K562 (cell line): ENCODE results near the gene EIF3J. TPM values are rescaled to one million over a fixed set of nuclear protein-coding genes. Genes with fewer than 3 reads are reported as not detected.

ENCODE experiments used
- CBX2 ChIP-seq: fragments of 200-600 bp; sonication (generic); IDR thresholded peaks from one replicate; pipeline ENCODE4 v1.6.1; 2012; ENCODE audit warnings: mild to moderate bottlenecking, low read length, inconsistent platforms; ENCODE audit not compliant: insufficient read depth, poor library complexity, severe bottlenecking
- CHD7 ChIP-seq: fragments of 200-600 bp; sonication (generic); IDR thresholded peaks from one replicate; pipeline ENCODE4 v1.6.1; 2012; ENCODE audit warnings: mild to moderate bottlenecking, low read depth, low read length, inconsistent platforms
- RAD51 ChIP-seq: fragments of 450-650 bp; IDR thresholded peaks from 2 replicates; pipeline ENCODE4 v1.7.1; 2016; ENCODE audit warnings: low read depth, mild to moderate bottlenecking, borderline replicate concordance
- STAT5B ChIP-seq: fragments of 250-450 bp; sonication (Bioruptor Pico); IDR thresholded peaks from 2 replicates; pipeline ENCODE4 v1.8.0; 2021; ENCODE audit warnings: mild to moderate bottlenecking, inconsistent platforms
- ZFPM2 ChIP-seq: fragments of 250-450 bp; sonication (Bioruptor Pico); IDR thresholded peaks from 2 replicates; pipeline ENCODE4 v1.5.1; 2022; ENCODE audit warnings: mild to moderate bottlenecking
- ZNF780A ChIP-seq: fragments of 250-450 bp; sonication (Bioruptor Pico); IDR thresholded peaks from 2 replicates; pipeline ENCODE4 v1.5.0; 2021; ENCODE audit warnings: mild to moderate bottlenecking
- polyA plus RNA-seq, 8 experiments: library from polyadenylated mRNA; depleted of rRNA in 4 of 8; stranded (reverse) in 5 of 8; unstranded in 3 of 8; fragments of >200 nt; fragmentation: Nextera tagmentation in 2 of 8; fragmentation: Illumina TruSeq in 1 of 8; extraction: Ambion mirVana in 2 of 8; extraction: Trizol in 1 of 8; gene quantifications; 2 replicates each; pipeline versions ENCODE4 v1.2.1 to v1.2.3, GENCODE V29; 2011 to 2014; ENCODE audit warnings: inconsistent platforms in 1 of 8, missing spikeins in 1 of 8
- total RNA-seq, 7 experiments: library from RNA; depleted of rRNA in 6 of 7; stranded (reverse); fragments of >200 nt in 6 of 7; fragmentation: Illumina TruSeq in 2 of 7; extraction: Trizol in 2 of 7; gene quantifications; 2 replicates each; pipeline versions ENCODE4 v1.2.1 to v1.2.3, GENCODE V29; 2011 to 2021; ENCODE audit warnings: low replicate concordance in 1 of 7

Gene EIF3J
- total and polyA plus RNA-seq, 9 of the 15 experiments (the other 6 are each of a cell fraction or from before 2014, with no cell fraction given): 44.2 to 217 (median 151) TPM

GRCh38 chr15:44492040-44492439 lies 44.9 kb upstream of the EIF3J start (continued):
- TF ChIP-seq CHD7 (no peak), ZFPM2 (CRISPR knock-in tag) (no peak), RAD51 (no peak), ZNF780A (CRISPR knock-in tag) (no peak), STAT5B (CRISPR knock-in tag) (no peak), CBX2 (no peak)
